HG03457 (cell line): Measurements from ENCODE around the gene USP37.

ENCODE experiments used
- ATAC-seq: cut with Tn5 transposase; IDR thresholded peaks from one replicate; pipeline ENCODE4 v1.9.1; 2021; ENCODE audit warnings: moderate number of reproducible peaks; ENCODE audit not compliant: unreplicated experiment

The USP37 gene

GRCh38 chr2:218479595-218479994 is 88.6 kb downstream of the USP37 start:
- no peak for ATAC-seq

DNA sequence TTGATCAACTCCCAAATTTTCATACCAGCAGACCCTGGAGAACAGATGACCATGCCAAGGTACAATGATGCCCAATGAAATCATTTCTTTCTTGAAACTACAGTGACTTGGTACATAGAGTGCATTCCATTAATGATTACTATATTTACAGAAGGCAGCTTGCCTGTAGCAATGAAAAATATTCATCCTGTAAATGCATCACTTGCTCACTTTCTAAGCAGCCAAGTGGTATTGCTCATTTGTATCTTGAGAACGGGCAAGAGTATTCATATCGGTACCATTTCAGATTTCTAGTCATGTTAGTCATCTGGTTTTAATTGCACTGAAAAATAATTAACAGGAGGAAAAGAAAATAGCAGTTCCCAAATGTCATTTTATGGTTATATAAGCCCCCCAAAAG is 89.6 kb downstream of the USP37 start:
- no peak for ATAC-seq

GRCh38 chr2:218477247-218477646 is 90.9 kb downstream of the USP37 start:
- no peak for ATAC-seq

DNA sequence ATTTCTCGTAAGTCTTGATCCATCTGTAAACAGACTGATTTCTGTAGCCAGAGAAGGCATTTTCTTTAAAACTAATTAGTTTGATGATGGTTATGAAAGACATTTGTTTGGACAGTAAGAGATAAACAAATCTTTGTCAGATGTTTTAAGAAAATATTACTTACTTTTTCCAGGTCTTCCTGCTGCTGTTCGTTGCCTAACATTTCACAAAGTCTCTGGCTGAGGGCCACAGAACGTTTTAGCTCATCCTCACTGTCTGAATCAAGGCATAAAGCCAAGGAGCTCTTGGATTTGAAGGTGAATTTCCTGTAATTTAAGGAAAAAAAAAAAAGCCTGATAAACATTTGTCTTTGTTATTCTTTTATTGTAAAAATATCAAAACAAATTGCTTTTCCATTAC is 91.5 kb downstream of the USP37 start:
- no peak for ATAC-seq

- ATAC-seq = no peak
Measured at GRCh38 chr2:218474527-218474926, 93.6 kb downstream of the USP37 start.

DNA sequence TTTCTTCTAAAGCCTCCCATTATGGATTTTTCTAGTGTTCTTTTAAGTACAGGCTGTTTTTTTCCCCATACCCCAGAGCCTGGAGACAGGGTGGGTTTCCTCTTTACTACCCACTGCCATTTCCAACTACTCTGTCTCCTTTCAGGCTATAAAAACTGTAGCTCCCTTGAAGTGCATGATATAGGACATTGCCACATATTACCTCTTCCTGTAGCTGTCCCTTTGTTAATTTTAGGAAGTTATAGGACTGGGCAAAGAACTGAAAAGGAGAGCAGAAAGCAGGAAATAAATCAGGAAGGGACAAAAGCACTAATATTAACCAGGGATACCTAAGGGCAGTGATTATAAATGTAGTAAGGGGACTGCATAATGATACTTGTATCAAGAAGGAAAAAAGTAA is 95.2 kb downstream of the USP37 start:
- no peak for ATAC-seq

DNA sequence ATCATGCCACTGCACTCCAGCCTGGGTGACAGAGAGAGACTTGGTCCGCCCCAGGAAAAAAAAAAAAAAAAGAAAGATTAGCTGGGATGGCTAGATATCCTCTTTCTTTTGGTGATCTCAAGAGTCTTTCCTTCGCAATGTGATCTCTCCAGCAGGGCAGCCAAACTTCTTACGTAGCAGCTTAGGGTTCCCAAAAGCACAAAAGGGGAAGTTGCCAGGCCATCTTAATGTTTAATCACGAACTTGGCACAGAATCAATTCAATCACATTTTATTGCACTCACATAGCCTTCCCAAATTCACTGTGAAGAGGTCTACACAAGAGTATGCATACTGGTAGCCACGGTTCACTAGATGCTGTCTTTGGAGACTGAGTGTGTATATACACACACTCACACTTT is 96.2 kb downstream of the USP37 start:
- no peak for ATAC-seq

GRCh38 chr2:218471036-218471435 is 97.1 kb downstream of the USP37 start:
- ATAC-seq = no peak

- ATAC-seq = no peak
Measured at GRCh38 chr2:218470448-218470847, 97.7 kb downstream of the USP37 start.

DNA sequence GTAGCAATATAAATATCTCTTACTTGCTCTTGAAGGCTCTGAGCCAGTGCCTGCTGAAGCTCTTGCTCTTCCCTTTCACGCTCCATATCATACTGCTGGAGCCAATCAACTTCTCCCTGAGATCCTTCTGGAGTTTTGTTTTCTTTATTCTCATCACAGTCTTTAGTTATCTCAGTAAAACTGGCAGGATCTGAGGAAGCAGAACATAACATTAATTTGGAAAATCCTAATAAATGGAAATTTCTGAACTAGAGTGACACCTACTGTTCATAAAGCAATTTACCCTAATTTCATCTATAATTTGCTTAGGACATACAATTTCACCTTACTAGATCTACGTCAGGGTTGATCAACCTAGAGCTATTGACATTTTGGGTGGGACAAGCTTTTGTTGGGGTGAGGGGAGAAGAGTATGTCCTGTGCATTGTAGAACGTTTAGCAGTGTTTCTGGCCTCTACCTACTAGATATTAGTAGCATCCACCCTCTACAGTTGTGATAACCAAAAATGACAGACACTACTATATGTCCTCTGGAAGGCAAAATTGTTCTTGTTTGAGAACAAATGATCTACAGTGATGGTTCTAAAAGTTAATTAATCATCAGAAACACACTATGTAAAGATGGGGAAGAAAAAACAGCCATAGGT is 102.0 kb downstream of the USP37 start:
- no peak for ATAC-seq

- ATAC-seq = no peak
Measured at GRCh38 chr2:218458598-218458997, 109.6 kb downstream of the USP37 start.

GRCh38 chr2:218456849-218457248 is 111.3 kb downstream of the USP37 start:
- no peak for ATAC-seq

GRCh38 chr2:218452079-218452478 is 116.1 kb downstream of the USP37 start:
- ATAC-seq = no peak

GRCh38 chr2:218448934-218449333 is 119.2 kb downstream of the USP37 start:
- no peak for ATAC-seq

DNA sequence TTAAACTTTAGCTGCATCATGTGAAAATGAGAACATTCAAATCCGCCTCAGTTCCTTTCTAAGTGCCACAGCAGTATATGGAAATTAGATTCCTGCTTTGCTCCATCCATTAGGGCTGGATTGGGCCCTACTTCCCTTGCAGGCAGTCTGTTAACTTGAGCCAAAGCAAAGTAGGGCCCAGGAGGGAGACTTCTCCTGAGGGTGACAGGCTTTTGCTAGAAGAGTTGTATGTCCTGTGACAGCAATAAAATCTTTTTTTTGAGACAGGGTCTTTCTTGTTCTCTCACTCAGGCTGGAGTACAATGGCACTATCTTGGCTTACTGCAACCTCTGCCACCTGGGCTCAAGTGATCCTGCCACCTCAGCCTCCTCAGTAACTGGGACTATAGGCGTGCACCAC is 121.1 kb downstream of the USP37 start:
- no peak for ATAC-seq

DNA sequence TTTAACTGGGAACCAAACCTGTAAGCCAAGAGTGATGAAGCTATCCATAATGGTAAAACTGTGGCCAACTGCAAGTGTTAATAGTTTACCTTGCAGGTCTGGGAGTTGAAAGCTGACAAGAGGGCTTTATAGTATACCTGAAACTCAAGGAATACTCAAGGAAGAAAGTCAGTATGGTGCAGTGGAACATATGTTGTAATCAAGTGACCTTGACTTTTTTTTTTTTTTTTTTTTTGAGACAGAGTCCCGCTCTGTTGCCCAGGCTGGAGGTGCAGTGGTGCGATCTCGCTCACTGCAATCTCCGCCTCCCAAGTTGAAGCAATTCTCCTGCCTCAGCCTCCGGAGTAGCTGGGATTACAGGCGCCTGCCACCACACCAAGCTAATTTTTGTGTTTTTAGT is 121.6 kb downstream of the USP37 start:
- ATAC-seq = no peak

DNA sequence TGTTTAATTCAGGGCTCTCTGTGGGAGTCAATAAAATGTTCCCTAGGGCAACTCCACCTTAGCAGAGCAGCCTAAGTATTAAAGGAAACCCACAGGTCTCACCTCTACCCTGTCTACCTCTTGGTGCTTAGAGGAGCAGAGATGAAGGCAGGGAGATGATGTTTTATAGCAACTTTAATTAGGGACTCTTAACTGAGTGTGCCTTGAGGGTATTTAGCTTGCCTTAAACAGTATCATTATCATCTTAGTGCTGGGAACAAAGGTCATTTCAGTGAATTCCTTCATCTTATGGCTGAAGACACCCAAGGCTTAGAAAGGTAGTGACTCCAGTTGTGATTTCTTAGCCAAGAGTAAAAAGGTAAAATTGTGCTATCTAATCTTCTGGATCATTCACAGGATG is 122.5 kb downstream of the USP37 start:
- no peak for ATAC-seq

GRCh38 chr2:218444692-218445357 is 123.3 kb downstream of the USP37 start:
- no peak for ATAC-seq

GRCh38 chr2:218438596-218438995 is 129.6 kb downstream of the USP37 start:
- ATAC-seq = no peak

GRCh38 chr2:218437969-218438368 is 130.2 kb downstream of the USP37 start:
- ATAC-seq = no peak

- ATAC-seq = no peak
Measured at GRCh38 chr2:218436992-218437391, 131.2 kb downstream of the USP37 start.

- ATAC-seq = no peak
Measured at GRCh38 chr2:218435003-218435982, 132.9 kb downstream of the USP37 start.
